Adrenal gland (tissue), 5 donors: ENCODE data around the gene IL1RL2.

Experiments
- CTCF ChIP-seq, 6 experiments: fragments of 450-650 bp in 4 of 6; fragments of 200-600 bp in 2 of 6; sonication (generic) in 1 of 6; IDR thresholded peaks; 1 replicate in 5 of 6; 2 replicates in 1 of 6; pipeline versions ENCODE4 v1.5.1 to v1.8.0; 2016 to 2021; ENCODE audit warnings: antibody characterized with exemption in 6 of 6, mild to moderate bottlenecking in 2 of 6, moderate library complexity in 1 of 6
- POLR2A ChIP-seq, 2 donors: fragments of 450-650 bp; IDR thresholded peaks; one replicate each; pipeline ENCODE4 v1.6.1; 2017; ENCODE audit warnings: antibody characterized with exemption in 2 of 2, mild to moderate bottlenecking in 2 of 2, moderate library complexity in 1 of 2
- donor health status: DM: no; HTN: no; CAD: no.

GRCh38 chr2:102179061-102179460, 7.8 kb upstream of the IL1RL2 start:
- no peak for TF ChIP-seq POLR2A (IDR thresholded peaks at IDR 0.05)
- TF ChIP-seq CTCF (IDR thresholded peaks at IDR 0.05), result no peak
